NT2/D1 (cell line): ENCODE results near the gene VAPA.

ENCODE experiments used
- SUZ12 ChIP-seq: IDR thresholded peaks from 2 replicates; pipeline ENCODE4 v1.6.1; 2011; ENCODE audit not compliant: insufficient read length, insufficient read depth; ENCODE audit errors: extremely low read depth
- YY1 ChIP-seq: IDR thresholded peaks from 2 replicates; pipeline ENCODE4 v1.6.1; 2011; ENCODE audit not compliant: insufficient read length, insufficient read depth

- TF ChIP-seq YY1 = no peak
- no peak for TF ChIP-seq SUZ12
Observed at GRCh38 chr18:9974279-9974915, 60.6 kb downstream of the VAPA start.
